HG03108 (cell line): Measurements from ENCODE around the gene DMPK.

Experiments
- ATAC-seq: cut with Tn5 transposase; IDR thresholded peaks from one replicate; pipeline ENCODE4 v1.9.1; 2021; ENCODE audit warnings: moderate library complexity; ENCODE audit not compliant: unreplicated experiment

DMPK gene, protein sequence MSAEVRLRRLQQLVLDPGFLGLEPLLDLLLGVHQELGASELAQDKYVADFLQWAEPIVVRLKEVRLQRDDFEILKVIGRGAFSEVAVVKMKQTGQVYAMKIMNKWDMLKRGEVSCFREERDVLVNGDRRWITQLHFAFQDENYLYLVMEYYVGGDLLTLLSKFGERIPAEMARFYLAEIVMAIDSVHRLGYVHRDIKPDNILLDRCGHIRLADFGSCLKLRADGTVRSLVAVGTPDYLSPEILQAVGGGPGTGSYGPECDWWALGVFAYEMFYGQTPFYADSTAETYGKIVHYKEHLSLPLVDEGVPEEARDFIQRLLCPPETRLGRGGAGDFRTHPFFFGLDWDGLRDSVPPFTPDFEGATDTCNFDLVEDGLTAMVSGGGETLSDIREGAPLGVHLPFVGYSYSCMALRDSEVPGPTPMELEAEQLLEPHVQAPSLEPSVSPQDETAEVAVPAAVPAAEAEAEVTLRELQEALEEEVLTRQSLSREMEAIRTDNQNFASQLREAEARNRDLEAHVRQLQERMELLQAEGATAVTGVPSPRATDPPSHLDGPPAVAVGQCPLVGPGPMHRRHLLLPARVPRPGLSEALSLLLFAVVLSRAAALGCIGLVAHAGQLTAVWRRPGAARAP

DNA sequence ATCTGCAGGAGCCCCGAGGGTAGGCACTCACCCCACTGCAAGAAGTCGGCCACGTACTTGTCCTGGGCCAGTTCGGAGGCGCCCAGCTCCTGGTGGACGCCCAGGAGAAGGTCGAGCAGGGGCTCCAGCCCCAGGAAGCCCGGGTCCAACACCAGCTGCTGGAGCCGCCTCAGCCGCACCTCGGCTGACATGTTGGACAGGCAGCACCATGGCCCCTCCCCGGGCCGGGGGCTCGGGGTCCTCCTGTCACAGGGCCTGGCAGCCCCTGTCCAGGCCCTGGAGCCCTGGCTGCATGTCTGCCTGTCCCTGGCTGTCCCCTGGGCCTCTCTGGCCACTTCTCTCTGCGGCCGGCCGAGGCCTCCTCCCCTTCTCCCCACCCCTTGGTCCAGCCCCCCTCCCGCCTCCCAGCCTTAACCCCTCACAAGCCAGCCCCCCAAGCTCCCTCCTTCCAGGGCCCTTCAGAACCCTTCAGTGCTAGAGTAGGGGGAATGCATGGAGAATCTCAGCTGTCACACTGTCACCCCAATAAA lies at the start of gene DMPK:
DMPK (minus strand) TSS at position 329 of the 530 bp plus-strand sequence; CDS start at position 191, 138 bp downstream.
- no peak for ATAC-seq

DNA sequence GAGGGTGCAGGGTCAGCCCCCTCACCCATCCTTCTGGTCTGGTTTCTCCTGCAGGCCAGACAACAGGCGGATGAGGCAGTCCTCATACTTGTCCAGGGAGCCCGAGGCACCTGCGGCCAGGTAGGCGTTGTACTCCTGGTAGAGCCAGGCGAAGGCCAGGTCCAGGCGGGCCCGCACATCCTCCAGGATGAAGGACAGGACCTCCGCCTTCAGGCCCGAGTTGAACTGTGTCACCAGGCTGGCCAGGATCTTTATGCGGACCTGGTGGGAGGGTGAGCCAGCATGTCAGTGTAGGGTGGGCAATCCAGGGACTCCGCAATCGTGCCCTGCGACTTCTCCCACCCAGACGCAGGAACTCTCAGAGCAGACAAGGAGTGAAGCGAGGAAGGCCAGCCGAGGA lies 46.7 kb upstream of the DMPK start:
- ATAC-seq, result no peak

DNA sequence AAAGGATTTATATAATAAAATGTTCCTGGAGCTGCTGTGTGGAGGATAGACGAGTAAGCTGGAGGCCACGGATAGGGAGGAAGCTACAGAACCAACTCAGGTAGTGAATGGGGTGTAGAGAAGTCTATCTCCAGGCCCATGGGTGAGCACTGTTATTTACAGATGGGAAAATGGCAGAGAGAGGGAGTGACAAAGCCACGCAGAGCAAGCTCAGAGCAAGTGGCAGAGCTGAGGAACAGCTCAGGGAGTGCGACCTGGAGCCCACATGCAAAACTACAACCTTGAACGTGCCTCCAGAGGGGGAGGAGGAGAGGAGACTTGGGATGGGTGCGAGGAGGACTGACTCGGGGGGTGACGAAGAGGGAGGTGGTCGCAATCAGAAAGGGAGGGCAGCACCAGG lies 46.2 kb upstream of the DMPK start:
- no peak for ATAC-seq

DNA sequence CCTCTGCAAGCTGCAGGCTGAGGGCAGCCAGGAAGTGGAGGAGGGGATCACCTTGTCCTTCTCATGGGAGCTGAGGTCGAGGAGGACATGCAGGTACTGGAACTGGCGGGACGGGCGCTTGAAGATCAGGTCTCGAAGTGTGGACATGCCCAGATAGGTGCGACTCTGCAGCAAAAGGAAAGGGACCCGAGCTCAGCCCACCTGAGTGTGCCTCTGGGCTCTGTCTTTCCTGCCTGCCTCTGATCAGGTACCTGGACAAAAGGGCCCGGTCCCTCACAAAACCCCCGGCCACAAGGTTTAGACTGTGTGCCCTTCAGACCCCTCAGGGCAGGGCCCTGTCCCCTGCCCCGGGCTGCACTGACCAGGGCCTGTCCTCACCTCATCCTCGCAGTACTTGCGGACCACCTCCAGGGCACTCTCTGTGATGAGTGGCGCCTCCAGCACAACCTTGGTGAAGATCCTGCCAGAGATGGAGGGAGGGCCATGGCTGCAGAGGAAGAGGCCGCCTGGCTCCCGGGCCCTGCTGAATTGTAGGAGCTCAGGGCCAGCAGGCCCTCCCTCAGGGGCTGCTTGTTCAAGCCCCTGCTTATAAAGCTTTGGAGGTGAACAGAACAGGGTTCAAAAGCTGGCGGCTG lies 45.3 kb upstream of the DMPK start:
- no peak for ATAC-seq

DNA sequence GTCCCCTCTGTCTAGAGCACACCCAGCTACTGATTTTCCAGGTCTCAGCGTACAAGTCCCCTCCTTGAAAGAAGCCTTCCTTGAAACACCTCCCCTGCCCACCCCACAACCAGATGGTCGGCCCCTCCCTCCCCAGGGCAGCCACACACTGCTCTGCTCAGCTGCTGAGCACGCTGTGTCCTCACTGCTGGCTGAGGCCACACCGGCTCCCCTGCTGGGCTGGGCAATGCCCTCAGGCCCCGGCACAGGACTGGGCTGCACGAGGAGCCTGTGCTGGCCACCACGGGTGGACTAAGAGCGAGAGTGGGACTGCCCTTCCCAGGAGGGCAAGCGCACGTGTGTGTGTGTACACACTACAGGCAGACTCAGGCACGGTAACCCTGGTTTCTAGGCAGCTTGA lies 44.6 kb upstream of the DMPK start:
- ATAC-seq, result no peak

DNA sequence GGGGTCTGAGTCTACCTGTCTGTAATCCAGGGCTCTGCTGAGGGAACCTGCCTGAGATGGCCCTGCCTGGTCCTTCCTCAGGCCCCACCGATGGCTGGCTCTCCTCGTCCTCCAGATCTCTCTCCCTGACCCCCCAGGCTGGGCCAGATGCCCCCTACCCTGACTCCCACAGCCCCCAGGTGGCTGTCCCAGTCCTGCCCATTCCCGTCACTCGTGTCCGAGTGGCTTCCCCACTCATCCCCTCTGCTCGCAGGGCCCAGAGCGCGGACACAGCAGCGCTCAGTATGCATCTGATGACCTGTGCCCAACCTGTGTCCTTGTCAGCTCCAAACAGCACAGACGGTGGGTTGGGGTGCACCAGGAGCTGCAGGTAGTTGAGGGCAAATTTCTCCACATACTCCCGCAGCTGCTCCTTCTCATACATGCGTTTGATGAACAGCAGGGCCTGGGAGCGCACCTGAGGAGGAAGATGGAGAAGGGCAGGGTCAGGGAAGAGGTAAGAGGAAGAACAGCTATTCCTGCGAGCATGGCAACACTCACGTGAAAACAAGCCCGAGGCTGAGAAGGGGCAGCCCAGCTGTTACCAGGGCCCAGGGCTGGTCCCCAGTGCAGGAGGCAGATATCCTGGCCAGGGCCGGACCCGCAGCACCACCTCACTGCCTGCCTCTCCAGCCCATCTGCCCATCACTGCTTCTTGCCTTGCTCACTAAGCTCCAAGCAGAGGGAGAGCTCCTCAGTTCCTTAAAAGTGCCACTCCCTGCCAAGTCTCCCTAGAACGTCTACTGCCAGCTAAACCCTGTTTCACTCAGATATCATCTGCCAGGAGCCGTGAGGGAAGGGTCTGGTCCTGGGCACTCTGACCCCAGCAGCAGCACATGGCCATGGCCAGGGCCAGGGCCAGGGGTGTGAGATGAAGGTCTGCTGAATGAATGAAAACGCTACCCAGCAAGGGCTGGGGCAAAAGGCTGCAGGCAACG lies 43.9 kb upstream of the DMPK start:
- ATAC-seq, result no peak

DNA sequence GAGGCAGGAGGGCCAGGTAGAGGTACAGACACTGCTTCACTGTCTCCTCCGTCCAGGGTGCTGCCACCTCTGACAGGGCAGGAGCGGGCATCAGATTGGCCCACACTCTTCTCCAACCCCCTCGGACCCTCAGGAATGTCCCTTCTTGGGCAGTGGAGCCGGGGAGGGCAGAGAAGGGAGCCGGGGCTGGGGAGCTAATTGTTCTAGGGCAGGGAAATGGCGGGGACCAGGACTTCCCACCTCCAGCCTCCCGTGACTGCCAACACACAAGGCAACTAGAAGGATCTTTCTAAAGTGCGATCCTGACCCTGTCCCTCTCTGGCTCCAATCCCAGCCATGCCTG lies 42.9 kb upstream of the DMPK start:
- no peak for ATAC-seq

DNA sequence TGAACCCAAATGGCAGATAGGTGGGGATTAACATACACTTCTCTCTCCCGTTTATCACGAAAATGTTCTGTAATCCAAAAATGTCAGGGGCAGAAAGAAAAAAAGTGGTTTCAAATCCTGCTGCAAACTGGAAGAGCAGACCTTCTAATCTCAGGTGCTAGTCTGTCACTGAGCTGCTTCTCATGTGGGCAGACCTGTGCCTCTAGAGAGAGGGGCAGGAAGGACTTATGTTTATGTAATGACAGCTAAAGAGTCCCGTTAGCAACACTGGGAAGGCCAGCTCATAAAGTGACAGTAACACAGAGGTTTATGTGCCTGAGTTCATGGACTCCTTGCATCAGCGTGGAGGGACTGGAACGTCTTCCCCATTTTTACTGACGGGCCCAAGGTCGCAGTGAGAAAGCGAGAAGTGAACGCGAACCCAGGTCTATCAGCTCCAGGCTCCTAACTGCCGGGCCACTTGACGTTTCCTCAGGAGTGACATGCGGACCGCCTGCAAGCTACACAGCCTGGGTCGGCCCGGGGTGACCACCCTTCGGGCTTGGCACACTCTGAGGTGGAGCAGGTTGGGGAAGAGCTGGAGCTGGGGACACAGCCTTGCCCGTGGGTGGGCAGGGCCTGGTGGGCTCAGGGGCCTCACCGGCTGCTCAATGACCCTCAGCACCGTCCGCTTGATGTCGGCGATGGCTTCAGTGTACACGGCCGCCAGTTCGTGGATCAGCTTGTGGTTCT lies 42.4 kb upstream of the DMPK start:
- no peak for ATAC-seq

DNA sequence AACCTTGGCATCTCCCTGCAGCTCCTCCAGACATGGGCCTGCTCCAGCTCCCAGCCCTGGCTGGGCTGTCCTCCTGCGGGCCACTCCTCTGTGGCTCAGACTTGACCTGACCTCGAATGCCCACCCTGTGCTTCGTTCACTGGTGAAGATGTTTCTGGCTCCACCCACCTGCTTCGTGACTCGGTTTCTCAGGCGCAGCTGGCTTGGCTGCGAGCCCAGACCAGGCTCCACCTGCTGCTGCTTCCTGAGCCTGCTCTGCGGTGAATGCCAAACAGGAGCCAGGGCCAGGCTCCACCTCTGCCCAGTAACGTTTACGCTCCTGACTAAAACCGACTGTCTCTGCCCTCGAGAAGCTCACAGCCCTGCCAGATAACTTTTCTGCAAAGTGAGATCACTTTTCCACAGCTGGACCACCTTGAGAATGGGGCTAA lies 41.8 kb upstream of the DMPK start:
- ATAC-seq, result no peak

DNA sequence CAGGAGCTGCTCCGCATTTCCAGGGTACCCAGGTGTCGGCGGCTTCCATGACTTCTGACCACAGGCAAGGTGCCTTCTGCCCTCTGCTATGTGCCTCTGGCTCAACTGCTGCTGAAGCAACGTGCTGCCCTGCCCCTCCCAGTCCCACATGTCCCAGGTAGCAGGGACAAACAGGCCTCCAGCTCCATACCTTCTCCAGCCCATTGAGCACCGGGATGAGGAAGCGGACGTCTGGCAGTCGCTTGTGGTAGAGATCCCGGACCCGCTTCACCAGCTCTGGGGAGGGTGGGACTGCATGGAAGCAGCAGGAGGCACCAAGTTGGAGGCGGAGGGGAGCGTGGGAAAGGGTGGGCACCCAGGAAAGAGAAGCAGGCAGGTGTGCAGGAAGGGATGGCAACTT lies 40.9 kb upstream of the DMPK start:
- no peak for ATAC-seq

DNA sequence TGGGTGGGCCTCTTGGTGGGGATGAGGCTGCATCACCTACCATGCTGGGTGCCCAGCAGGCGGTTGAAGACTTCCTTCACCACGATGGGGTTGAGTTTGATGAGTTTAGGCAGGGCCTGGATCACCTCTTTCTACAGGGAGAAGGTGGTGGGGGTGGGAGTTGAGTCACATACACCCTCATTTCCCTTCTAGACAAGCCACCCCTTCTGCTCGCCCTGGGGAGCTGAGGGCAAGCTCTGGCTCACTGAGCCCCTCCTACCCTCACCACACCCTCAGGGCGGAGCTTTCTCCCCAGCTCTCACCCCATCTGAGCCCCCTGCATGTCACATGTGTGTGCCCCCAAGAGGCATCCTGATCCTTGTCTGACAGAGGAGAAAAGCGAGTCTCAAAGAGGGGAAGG lies 40.4 kb upstream of the DMPK start:
- no peak for ATAC-seq

DNA sequence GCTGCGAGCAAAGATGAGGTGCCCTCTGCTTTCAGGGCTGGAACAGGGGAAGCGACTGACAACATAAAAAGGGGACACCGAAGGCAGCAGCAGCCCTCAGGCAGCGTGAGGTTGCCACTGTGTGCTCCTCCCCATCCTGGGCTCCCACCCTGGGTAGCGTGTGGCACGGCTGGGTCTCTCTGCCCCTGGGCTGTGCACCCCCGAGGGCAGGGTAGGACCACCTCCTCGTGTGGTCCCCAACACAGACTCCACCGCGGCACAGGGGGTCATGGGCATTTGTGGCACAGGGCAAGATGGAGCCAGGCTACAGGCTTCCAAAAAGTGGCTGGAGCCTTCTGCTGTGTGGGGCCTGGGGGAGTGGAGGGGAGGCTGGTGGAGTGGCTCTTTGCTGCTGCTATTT lies 39.3 kb upstream of the DMPK start:
- no peak for ATAC-seq

DNA sequence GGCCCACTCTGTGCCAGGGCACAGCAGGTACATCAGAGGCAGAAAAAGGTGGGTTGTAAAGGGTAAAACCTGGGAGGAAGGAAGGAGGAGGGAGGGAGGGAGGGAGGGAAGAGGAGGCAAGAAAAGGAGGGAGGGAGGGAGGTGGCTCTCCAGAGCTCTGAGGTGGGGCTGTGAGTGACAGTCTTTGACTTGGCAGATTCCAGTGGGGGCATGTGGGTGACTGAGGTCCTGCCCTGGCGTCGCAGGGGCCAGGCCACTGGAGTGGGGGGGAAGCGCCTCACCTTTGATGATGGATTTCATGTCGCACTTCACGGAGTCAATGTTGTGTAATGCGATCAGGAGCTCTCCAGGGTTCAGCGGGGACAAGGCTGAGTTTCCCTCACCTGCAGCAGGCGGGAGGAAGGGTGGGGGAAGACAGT lies 38.8 kb upstream of the DMPK start:
- ATAC-seq, result no peak

DNA sequence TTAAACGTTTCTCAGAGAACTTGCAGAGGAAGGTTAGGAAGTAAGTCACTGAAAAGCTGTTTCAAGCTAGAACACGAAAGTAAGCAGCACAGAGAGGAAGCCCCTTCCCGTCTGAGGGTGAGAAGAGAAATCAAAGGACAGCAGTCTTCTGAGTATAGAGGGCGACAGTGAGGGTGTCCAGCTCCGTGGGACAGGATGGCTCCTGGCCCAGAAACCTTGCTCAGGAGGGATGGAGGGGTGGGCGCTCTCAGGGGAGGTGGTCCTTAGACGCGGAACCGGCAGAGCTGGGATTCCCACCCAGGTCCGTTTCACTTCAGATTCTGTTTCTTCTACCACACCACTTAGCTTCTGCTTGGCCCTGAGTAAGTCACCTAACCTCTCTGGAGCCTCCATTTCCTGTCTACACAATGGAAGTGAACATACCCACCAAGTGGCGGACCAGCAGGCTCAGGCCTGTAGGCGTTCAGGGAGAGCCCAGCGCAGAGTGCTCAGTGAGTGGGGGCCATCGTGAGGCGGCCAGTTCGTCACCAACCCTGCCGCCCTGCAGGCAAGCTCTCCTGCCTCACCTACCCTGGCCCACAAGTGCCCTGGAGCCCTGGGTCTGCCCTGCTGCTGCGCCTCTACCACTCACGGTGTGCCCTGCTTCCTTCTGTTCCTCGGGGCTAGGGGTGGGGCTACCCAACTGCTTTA lies 38.3 kb upstream of the DMPK start:
- no peak for ATAC-seq

DNA sequence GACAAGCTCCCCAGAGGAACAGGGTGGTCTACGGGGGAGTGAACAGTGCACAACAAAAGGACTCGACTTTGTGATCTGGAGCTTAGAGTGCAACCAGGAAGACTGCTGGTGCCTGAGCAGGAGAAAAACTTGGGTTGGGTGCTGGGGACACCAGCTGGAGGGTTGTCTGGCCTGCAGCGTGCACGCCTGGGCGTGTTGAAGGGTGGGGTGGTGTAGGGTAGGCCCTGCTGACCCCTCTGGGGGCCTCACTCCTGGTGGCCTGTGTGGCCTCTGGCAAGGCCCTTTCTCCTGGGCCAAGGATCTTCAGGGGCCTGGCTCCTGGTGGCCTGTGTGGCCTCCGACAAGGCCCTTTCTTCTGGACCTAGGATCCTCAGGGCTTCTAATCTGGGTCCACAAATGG lies 37.5 kb upstream of the DMPK start:
- ATAC-seq, result no peak

DNA sequence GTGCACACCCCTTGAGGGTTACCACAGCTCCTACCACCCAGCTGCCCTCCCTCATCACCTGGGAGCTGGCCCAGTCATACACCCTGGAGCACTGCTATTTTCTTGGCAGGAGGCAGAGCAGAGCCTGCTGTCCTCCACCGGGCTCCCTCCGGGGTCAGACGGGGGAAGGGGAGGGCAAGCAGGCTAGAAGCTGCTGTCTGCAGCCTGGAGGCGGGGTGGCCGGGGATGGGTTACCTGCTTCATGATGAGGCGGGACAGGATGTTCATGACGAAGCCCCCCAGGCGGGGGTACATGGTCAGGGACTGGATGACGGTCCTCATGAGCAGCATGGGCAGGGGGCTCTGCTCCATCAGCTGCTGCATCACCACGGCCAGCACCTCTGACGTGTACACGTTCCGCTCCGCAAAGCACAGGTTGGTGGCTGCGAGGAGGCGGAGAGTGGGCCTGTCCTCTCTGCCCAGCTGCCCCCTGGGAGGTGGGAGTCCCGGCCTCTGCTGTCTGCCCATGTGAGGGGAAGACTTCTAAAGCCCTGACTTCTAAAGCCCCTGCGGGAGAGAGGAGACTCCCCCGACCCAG lies 35.5 kb upstream of the DMPK start:
- ATAC-seq, result no peak

DNA sequence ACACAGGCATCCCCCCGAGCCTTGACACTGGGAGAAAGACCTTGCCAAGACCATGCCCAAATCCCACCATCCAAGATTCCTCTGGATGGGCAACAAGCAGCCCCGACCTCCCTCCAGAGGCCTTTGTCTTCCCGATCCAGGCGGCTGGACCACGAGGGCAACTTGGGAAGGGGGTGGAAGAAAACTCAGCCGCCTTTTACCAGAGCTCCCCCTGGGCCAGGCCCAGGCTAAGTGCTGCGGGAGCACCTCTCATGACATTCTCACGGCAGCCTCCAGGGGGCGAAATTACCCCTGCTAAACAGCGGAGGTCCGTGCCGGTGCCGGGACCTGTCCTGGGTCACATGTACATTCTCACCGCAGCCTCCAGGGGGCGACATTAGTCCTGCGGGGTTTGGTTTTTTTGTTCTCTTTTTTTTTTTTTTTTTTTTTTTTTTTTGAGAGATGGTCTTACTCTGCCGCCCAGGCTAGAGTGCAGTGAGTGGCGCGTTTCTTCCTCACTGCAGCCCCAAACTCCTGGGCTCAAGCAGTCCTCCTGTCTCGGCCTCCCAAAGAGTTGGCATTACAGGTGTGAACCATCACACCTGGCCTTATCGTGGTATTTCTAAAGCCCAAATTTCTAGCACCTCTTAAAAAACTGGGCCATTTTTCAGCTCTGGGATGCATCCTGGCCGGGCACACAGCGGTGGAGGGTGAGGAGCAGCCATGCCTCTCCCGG lies 34.9 kb upstream of the DMPK start:
- peak; percentile 85 for ATAC-seq

DNA sequence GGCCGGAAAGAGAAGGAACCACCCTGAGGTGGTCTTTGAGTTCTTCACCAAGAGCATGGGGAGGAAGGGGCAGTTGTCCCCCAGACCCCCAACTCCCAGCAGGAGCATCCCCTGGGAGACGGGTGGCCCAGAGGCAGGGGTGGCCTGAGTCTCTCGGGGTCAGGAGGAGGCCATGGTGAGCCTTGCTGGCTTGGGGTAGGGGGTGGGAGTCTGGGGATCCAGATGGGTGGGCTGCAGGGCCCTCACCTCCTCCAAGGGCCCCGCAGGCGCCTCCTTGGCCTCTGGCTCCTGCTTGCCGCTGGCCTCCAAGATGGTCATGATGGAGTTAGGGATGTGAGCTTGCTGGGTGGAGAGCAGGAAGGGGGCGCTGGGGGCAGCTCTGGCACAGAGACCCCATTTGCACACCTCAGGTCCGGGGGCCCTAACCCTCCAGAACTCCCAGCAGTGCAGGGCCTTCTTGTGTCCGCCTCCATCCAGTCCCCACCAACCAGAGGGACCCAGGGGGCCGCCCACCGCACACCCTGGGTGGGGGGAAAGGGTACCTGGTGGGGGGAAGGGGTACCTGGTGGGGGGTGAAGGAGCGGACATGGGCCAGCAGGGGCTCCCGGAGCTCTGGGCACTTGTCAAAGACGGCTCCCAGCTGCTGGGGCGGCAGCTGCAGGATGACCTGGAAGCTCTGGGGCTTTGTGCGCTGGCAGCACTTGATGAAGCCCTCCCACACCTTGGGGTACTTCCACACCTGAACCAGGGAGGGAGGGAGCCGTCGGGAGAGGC lies 34.1 kb upstream of the DMPK start:
- no peak for ATAC-seq
